Putamen (tissue), 1 donor: Measurements from ENCODE around the gene ATG7.
"Not testable (repeated sequence)": the region's sequence is repeated elsewhere in the genome, so short reads cannot be mapped to it uniquely, and the experiment has no call there.

Source experiments
- DNase-seq: peaks from one replicate; pipeline ENCODE4 v3.0.0-alpha.2; 2016; ENCODE audit warnings: low spot score

ATG7 gene

GRCh38 chr3:11591391-11592282 is 319.4 kb downstream of the ATG7 start:
- peak; percentile 89 for DNase-seq

- DNase-seq: peak; percentile 47
Measured at GRCh38 chr3:11592445-11593298, 320.5 kb downstream of the ATG7 start.

GRCh38 chr3:11593318-11594034 is 321.3 kb downstream of the ATG7 start:
- no peak for DNase-seq

- DNase-seq: not testable (repeated sequence)
Measured at GRCh38 chr3:11595024-11595423, 322.8 kb downstream of the ATG7 start.

- DNase-seq: no peak
Measured at GRCh38 chr3:11596387-11596786, 324.2 kb downstream of the ATG7 start.

DNA sequence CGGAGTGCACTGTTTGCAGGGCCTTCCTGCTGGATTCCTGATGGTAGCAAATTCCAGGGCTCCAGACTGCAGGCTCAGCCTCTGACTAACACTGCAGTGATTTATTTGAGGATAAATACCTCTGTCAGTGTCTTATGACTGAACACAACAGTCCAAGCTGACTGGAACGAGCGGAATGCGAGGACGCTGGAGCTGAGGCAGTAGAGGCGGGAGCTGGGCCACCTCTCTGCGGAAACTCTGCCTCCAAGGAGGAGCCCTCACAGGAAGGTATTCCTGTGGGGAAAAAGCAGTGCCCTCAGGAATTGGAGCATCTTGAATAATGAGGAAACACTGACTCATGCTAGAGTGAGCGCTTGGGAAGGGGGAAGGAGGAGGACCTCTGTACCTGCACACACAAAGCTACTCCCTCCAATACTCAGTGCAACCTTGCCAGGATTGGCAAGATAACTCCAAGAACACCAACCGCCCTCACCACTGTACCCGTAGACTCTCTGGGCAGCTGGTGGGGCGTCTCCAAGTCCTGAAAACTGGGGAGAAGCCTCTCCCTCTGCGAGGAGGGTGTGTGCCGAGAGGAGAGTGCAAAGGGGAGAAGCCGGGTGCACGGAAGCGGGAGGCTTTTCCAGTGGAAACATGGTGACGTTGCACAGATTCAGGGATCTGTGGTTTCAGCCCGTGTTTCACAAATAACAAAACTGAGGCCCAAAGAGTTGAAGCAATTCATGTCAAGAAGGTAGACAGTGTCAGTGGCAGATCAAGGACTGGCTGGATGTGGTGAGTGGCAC is 328.5 kb downstream of the ATG7 start:
- peak; percentile 57 for DNase-seq

- no peak for DNase-seq
Measured at GRCh38 chr3:11601446-11602238, 329.4 kb downstream of the ATG7 start.

DNA sequence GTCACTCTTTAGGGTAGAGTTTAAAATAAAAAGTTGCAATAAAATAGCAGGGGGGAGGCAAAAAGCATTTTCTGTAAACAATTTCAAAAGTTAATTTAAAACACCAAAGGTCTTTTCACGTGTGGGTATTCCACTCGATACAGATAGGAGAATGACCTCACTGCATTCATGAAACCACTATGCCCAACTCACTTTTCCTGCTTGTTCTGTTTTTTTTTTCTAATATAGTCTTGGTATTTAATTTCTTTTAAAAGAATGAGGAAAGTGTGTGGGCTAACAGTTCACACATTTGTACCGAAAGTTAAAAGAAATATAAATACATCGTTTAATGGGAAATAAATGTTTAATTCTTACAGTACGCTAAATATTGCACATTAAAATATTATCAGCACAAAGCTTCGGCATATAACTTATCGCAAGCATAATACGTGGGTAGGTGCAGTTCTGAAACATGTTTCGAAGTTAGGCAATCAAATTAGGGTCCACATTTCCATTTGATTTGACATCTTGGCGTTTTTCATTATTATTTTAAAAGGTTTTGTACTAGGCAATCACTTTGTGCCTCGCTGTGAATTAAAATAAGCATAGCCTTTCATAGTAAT is 330.1 kb downstream of the ATG7 start:
- no peak for DNase-seq

DNA sequence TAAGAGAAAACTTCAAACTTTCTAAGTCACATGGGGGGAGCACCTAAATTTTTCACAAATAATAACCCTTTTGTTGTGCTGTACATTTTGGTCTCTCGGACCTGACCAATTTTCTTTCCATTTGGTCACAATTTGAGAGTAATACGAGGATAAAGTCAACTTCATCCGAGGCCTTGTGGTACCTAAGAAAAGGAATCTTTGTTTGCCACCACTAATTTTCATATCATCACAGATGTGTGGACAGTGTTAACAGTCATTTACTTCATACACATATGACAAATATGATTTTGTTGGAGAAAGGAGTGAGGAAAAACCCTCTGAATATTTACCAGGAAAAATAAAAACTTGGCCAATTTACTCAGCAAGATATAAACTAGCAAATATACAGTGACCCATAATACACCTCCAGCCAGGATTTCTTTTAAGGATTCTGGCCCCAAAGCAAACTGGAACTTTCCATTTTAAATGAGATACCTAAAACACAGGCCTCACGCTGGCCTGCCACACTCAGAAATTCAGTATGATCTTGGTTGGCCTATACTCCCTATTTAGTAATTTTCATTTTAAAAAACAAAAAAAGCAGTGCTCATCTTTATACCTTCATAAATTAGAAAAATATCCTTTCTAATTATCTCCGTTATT is 330.8 kb downstream of the ATG7 start:
- DNase-seq: no peak

- no peak for DNase-seq
Measured at GRCh38 chr3:11603628-11604027, 331.4 kb downstream of the ATG7 start.

GRCh38 chr3:11604139-11604892 is 332.1 kb downstream of the ATG7 start:
- no peak for DNase-seq

GRCh38 chr3:11605398-11605797 is 333.2 kb downstream of the ATG7 start:
- DNase-seq: no peak

DNA sequence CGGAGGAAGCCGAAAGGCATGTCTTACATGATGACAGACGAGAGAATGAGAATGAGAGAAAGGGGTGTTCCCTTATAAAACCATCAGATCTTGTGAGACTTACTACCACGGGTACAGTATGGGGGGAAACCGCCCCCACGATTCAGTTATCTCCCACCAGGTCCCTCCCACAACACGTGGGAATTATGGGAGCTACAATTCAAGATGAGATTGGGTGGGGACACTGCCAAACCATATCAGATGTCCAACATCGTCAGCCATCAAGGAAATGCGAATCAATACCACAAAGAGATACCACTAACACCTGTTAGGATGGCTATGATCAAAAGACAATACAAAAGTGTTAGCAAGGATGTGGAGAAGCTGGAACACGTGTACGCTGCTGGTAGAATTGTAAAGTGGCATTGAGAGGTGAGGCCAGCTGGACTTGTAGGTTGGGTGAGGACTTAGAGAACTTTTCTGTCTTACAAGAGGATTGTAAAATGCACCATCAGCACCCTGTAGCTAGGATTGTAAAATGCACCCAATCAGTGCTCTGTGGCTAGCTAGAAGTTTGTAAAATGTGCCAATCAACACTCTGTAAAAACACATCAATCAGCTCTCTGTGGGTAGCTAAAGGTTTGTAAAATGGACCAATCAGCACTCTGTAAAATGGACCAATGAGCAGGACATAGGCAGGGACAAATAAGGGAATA is 334.0 kb downstream of the ATG7 start:
- DNase-seq: no peak

DNA sequence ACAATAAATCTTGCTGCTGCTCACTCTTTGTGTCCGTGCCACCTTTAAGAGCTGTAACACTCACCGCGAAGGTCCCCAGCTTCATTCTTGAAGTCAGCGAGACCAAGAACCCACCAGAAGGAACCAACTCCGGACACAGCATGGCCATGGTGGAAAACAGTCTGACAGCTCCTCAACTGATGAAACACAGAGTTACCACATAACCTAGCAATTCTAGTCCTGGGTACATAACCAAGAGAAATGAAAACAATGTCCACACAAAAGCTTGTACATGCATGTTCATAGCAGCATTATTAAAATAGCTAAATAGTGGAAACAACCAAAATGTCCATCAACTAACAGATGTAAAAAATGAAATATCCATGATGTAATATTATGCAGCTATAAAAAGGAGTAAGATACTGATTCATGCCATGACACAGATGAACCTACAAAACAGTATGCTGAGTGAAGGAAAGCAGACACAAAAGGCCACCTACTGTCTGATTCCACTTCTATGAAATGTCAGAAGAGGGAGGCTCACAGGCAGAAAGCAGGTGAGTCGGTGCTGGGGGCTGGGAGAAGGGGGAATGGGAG is 334.8 kb downstream of the ATG7 start:
- no peak for DNase-seq
